SK-N-SH treated with all-trans-retinoic acid at 6 μM for 48 hours (cell line): ENCODE results near the gene MYLK4.

Experiments
- ARNTL ChIP-seq: fragments of 450-650 bp; formaldehyde crosslinking; IDR thresholded peaks from 2 replicates; pipeline ENCODE4 v1.5.0; 2020; ENCODE audit warnings: low read depth, mild to moderate bottlenecking, moderate library complexity, borderline replicate concordance
- ISL1 ChIP-seq: fragments of 250-450 bp; sonication (Bioruptor Pico); IDR thresholded peaks from 2 replicates; pipeline ENCODE4 v2.1.2; 2022; ENCODE audit warnings: mild to moderate bottlenecking, moderate library complexity
- RARB ChIP-seq: fragments of 250-450 bp; sonication (Bioruptor Pico); IDR thresholded peaks from 2 replicates; pipeline ENCODE4 v1.8.0; 2021; ENCODE audit warnings: mild to moderate bottlenecking, moderate library complexity
- ZFP3 ChIP-seq: fragments of 250-450 bp; sonication (Bioruptor Pico); IDR thresholded peaks from 2 replicates; pipeline ENCODE4 v1.5.0; 2020; ENCODE audit warnings: mild to moderate bottlenecking, moderate library complexity
- ZNF565 ChIP-seq: fragments of 450-650 bp; formaldehyde crosslinking; conservative IDR thresholded peaks from 2 replicates; pipeline ENCODE4 v1.5.0; 2020; ENCODE audit warnings: low read depth, mild to moderate bottlenecking, moderate library complexity

DNA sequence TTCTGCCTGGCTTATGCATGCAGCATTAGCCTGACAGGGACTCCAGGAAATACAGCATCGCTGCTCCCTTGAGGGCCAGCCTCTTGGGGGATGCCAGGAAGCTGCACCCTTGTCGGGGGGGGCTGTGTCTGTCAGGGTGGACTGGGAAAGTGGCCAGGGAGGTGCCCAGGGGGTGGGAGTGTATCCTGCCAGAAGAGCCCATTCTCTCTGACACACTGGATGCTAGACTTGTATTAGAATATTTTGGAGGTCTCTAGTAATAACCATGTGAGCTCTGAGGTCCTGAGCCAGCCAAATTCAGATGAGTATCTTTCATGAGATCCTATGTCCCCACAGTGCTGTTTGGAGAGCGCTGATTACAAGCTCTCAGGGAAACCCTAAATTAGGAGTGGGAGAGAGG lies 89.1 kb downstream of the MYLK4 start:
- TF ChIP-seq ARNTL (CRISPR knock-in tag) (no peak), ZNF565 (CRISPR knock-in tag) (no peak), ZFP3 (CRISPR knock-in tag) (no peak), RARB (CRISPR knock-in tag) (no peak), ISL1 (CRISPR knock-in tag) (no peak)
